ENCODE data around the gene PRKCQ.

DNA sequence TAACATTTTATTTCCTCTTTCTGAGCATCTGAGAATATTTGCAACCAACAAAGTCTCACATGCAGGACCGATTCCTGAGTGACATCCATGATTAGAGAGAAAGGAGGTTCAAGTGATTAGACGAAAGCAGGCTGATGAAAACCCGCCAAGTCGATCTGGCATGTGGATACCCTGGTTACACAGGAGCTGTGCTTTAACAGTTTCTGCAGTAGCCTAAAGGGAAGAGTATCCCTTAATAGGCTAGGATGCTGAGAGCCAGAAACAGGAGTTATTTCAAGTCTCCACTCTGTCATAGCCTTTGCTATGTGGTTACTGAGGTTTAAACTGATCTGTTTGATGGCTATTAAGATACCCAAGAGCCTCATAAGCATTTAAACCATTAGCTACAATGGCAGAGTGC, 82.5 kb downstream of the PRKCQ start:
- TF ChIP-seq CTCF (IDR thresholded peaks at IDR 0.05; ENCODE audit: insufficient read depth, low read length) (no peak), SPI1 (IDR thresholded peaks at IDR 0.05; ENCODE audit: borderline replicate concordance, low read depth) (no peak), GABPA (IDR thresholded peaks at IDR 0.05; ENCODE audit: low read depth) (no peak), POLR2AphosphoS5 (IDR thresholded peaks at IDR 0.05; ENCODE audit: low read depth) (no peak)
- TF ChIP-seq, protein P1, sequence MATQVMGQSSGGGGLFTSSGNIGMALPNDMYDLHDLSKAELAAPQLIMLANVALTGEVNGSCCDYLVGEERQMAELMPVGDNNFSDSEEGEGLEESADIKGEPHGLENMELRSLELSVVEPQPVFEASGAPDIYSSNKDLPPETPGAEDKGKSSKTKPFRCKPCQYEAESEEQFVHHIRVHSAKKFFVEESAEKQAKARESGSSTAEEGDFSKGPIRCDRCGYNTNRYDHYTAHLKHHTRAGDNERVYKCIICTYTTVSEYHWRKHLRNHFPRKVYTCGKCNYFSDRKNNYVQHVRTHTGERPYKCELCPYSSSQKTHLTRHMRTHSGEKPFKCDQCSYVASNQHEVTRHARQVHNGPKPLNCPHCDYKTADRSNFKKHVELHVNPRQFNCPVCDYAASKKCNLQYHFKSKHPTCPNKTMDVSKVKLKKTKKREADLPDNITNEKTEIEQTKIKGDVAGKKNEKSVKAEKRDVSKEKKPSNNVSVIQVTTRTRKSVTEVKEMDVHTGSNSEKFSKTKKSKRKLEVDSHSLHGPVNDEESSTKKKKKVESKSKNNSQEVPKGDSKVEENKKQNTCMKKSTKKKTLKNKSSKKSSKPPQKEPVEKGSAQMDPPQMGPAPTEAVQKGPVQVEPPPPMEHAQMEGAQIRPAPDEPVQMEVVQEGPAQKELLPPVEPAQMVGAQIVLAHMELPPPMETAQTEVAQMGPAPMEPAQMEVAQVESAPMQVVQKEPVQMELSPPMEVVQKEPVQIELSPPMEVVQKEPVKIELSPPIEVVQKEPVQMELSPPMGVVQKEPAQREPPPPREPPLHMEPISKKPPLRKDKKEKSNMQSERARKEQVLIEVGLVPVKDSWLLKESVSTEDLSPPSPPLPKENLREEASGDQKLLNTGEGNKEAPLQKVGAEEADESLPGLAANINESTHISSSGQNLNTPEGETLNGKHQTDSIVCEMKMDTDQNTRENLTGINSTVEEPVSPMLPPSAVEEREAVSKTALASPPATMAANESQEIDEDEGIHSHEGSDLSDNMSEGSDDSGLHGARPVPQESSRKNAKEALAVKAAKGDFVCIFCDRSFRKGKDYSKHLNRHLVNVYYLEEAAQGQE (IDR thresholded peaks at IDR 0.05; ENCODE audit: insufficient replicate concordance, low read depth) = no peak

Data from HL-60 (cell line).